HCT116 (cell line): ENCODE results near the gene CCDC138. TPM values are rescaled to one million over a fixed set of nuclear protein-coding genes. Genes with fewer than 3 reads are reported as not detected.

Source experiments
- ATAC-seq: fragments of 200-7000 bp; cut with Tn5 transposase; 2 replicates; pipeline ENCODE4 v1.9.1; 2020; ENCODE audit warnings: mild to moderate bottlenecking, moderate library complexity
- BruUV-seq: library from RNA; stranded (reverse); fragments of 400-500 nt; replicated peaks from 2 replicates; lab custom pipeline; 2021; lab: Mats Ljungman, UMichigan
- CTCF ChIA-PET: fragments of 300-600 bp; sonication (Branson Sonifier 250); formaldehyde crosslinking; loops from one replicate; lab custom pipeline; 2021; ENCODE audit warnings: antibody characterized with exemption; lab: Charles Lee
- POLR2A ChIA-PET: fragments of 300-600, 350-600 bp; sonication (Branson Sonifier 250); formaldehyde crosslinking; loops from one replicate; lab custom pipeline; 2021; ENCODE audit warnings: antibody characterized with exemption; lab: Charles Lee
- RAD21 ChIA-PET, 2 experiments: fragments of 300-600 bp; sonication (Branson Sonifier 250); formaldehyde crosslinking; loops; one replicate each; lab custom pipeline; 2023; ENCODE audit warnings: low total read pairs in 2 of 2; ENCODE audit not compliant: uncharacterized antibody in 2 of 2, unreplicated experiment in 2 of 2, low non-redundant PET in 1 of 2; lab: Charles Lee
- DNase-seq: peaks from one replicate; pipeline ENCODE4 v3.0.0-alpha.2; 2010; ENCODE audit warnings: low read depth, low spot score
- H2AFZ ChIP-seq: fragments of 200-600 bp; shearing (Covaris generic), sonication (generic); 2 replicates; pipeline ENCODE4 v1.6.1; 2017; ENCODE audit warnings: low read depth, mixed run types, mixed read lengths, antibody characterized with exemption, low read length; ENCODE audit not compliant: poor library complexity, severe bottlenecking
- H3K27ac ChIP-seq: 2 replicates; pipeline ENCODE4 v1.5.1; 2012; ENCODE audit warnings: low read depth, low read length
- H3K27me3 ChIP-seq: fragments of 200-600 bp; sonication (generic); 2 replicates; pipeline ENCODE4 v1.6.1; 2016; ENCODE audit warnings: mixed run types, low read length, mixed read lengths; ENCODE audit not compliant: insufficient read depth
- H3K36me3 ChIP-seq, 2 experiments: fragments of 200-500 bp in 1 of 2; fragments of 200-600 bp in 1 of 2; sonication (Bioruptor generic) in 1 of 2; sonication (generic) in 1 of 2; 2 replicates each; pipeline versions ENCODE4 v1.5.1 to v1.6.1; 2014 to 2016; ENCODE audit warnings: low read length in 2 of 2, inconsistent platforms in 1 of 2, mixed read lengths in 1 of 2, mixed run types in 1 of 2; ENCODE audit not compliant: insufficient read depth in 2 of 2, control insufficient read depth in 1 of 2
- H3K4me1 ChIP-seq, 2 experiments: fragments of 200-600 bp in 1 of 2; sonication (generic) in 1 of 2; 2 replicates each; pipeline versions ENCODE4 v1.5.1 to v1.6.1; 2012 to 2017; ENCODE audit warnings: low read length in 2 of 2, inconsistent platforms in 1 of 2, mild to moderate bottlenecking in 1 of 2, mixed read lengths in 1 of 2, mixed run types in 1 of 2, moderate library complexity in 1 of 2; ENCODE audit not compliant: insufficient read depth in 2 of 2, control insufficient read depth in 1 of 2
- H3K4me2 ChIP-seq: fragments of 200-600 bp; sonication (generic); 2 replicates; pipeline ENCODE4 v1.6.1; 2017; ENCODE audit warnings: mixed run types, low read length, mixed read lengths
- H3K4me3 ChIP-seq, 2 experiments: fragments of 200-600 bp in 1 of 2; sonication (generic) in 1 of 2; replicated peaks in 1 of 2; 2 replicates each; pipeline ENCODE4 v1.5.1; 2011 to 2016; ENCODE audit warnings: low read length in 2 of 2, control low read depth in 1 of 2, low read depth in 1 of 2, mild to moderate bottlenecking in 1 of 2, mixed read lengths in 1 of 2, mixed run types in 1 of 2
- H3K79me2 ChIP-seq: fragments of 200-600 bp; sonication (generic); 2 replicates; pipeline ENCODE4 v1.6.1; 2017; ENCODE audit warnings: mild to moderate bottlenecking, mixed run types, low read length, moderate library complexity, mixed read lengths; ENCODE audit not compliant: insufficient read depth
- H3K9ac ChIP-seq: fragments of 200-600 bp; sonication (generic); 2 replicates; pipeline ENCODE4 v1.6.1; 2016; ENCODE audit warnings: low read length, mixed read lengths
- H3K9me2 ChIP-seq: fragments of 200-600 bp; sonication (generic), shearing (Covaris generic); 2 replicates; pipeline ENCODE4 v1.6.1; 2017; ENCODE audit warnings: mixed run types, mild to moderate bottlenecking, moderate library complexity; ENCODE audit not compliant: insufficient read depth
- H3K9me3 ChIP-seq, 2 experiments: fragments of 200-500 bp in 1 of 2; fragments of 200-600 bp in 1 of 2; sonication (Bioruptor generic) in 1 of 2; sonication (generic) in 1 of 2; 2 replicates each; pipeline ENCODE4 v1.6.1; 2014 to 2017; ENCODE audit warnings: low read length in 2 of 2, mixed read lengths in 2 of 2, inconsistent platforms in 1 of 2, low read depth in 1 of 2, mild to moderate bottlenecking in 1 of 2, mixed run types in 1 of 2, moderate library complexity in 1 of 2; ENCODE audit not compliant: control insufficient read depth in 1 of 2, insufficient read depth in 1 of 2
- H4K20me1 ChIP-seq: fragments of 200-600 bp; sonication (generic), shearing (Covaris generic); 2 replicates; pipeline ENCODE4 v1.6.1; 2017; ENCODE audit warnings: mixed run types, mild to moderate bottlenecking, moderate library complexity; ENCODE audit not compliant: insufficient read depth
- ATF3 ChIP-seq: IDR thresholded peaks from 2 replicates; pipeline ENCODE4 v1.6.1; 2012
- CEBPB ChIP-seq: IDR thresholded peaks from 2 replicates; pipeline ENCODE4 v1.6.1; 2012; ENCODE audit warnings: low read depth
- CTCF ChIP-seq, 3 experiments: fragments of 200-600 bp in 1 of 3; sonication (generic) in 1 of 3; IDR thresholded peaks in 2 of 3; conservative IDR thresholded peaks in 1 of 3; 2 replicates each; pipeline ENCODE4 v1.5.1; 2012 to 2017; ENCODE audit warnings: low read depth in 2 of 3, low read length in 2 of 3, antibody characterized with exemption in 1 of 3, borderline replicate concordance in 1 of 3, control low read depth in 1 of 3, mild to moderate bottlenecking in 1 of 3, mixed read lengths in 1 of 3, mixed run types in 1 of 3, moderate library complexity in 1 of 3; ENCODE audit not compliant: insufficient read depth in 1 of 3
- EGR1 ChIP-seq: IDR thresholded peaks from 2 replicates; pipeline ENCODE4 v1.6.1; 2012; ENCODE audit warnings: low read depth
- EZH2 ChIP-seq: fragments of 200-600 bp; sonication (generic); IDR thresholded peaks from 2 replicates; pipeline ENCODE4 v1.6.1; 2017; ENCODE audit warnings: antibody characterized with exemption, mixed run types
- EZH2phosphoT487 ChIP-seq: fragments of 200-600 bp; IDR thresholded peaks from 2 replicates; pipeline ENCODE4 v1.6.1; 2018; ENCODE audit warnings: antibody characterized with exemption, borderline replicate concordance
- FOSL1 ChIP-seq: IDR thresholded peaks from 2 replicates; pipeline ENCODE4 v1.6.1; 2012; ENCODE audit warnings: low read depth
- MAX ChIP-seq: IDR thresholded peaks from 2 replicates; pipeline ENCODE4 v1.6.1; 2012
- POLR2A ChIP-seq: IDR thresholded peaks from 2 replicates; pipeline ENCODE4 v1.7.0; 2011; ENCODE audit warnings: borderline replicate concordance; ENCODE audit not compliant: insufficient read depth, insufficient read length; ENCODE audit errors: extremely low read depth
- POLR2AphosphoS5 ChIP-seq: IDR thresholded peaks from 2 replicates; pipeline ENCODE4 v1.6.1; 2011; ENCODE audit warnings: mild to moderate bottlenecking, low read depth, low read length, moderate library complexity
- SP1 ChIP-seq: IDR thresholded peaks from 2 replicates; pipeline ENCODE4 v1.6.1; 2012; ENCODE audit warnings: low read depth
- TCF7L2 ChIP-seq: IDR thresholded peaks from 2 replicates; pipeline ENCODE4 v1.7.0; 2011; ENCODE audit warnings: borderline replicate concordance, inconsistent platforms; ENCODE audit not compliant: insufficient read depth, insufficient read length; ENCODE audit errors: extremely low read depth
- ZFX ChIP-seq: fragments of 450-650 bp; IDR thresholded peaks from 2 replicates; pipeline ENCODE4 v1.6.1; 2017
- ZNF274 ChIP-seq: fragments of 200-500 bp; sonication (Bioruptor generic); IDR thresholded peaks from 2 replicates; pipeline ENCODE4 v1.6.1; 2014; ENCODE audit warnings: mild to moderate bottlenecking, low read depth, low read length, inconsistent platforms
- intact Hi-C: fragments of 100-400 bp; cut with micrococcal nuclease; formaldehyde crosslinking; loops from 2 replicates; pipeline ENCODE4 v1.10.0; 2022
- total RNA-seq: library from RNA; stranded (reverse); gene quantifications from one replicate; pipeline ENCODE4 v1.2.1, GENCODE V29; 2021; ENCODE audit not compliant: unreplicated experiment

Gene CCDC138
- total RNA-seq, 1 experiment from 2014 or later: 13.4 TPM

- Histone ChIP-seq H3K4me2 (no peak overlapping the region), H3K9ac (no peak overlapping the region), H3K9me3 (no peaks in the 10 kb centered on the region), H3K36me3 (0 out of 4 replicates have a peak, but pooled peaks cover 0 to 3% of the 10 kb centered on the region in 2 experiments), H3K4me3 (no peak overlapping the region), H3K27me3 (no peaks in the 10 kb centered on the region), H3K27ac (no peak overlapping the region), H3K9me2 (no peaks in the 10 kb centered on the region), H3K4me1 (no peaks in the 10 kb centered on the region), H4K20me1 (no peaks in the 10 kb centered on the region), H3K79me2 (no peaks in the 10 kb centered on the region), H2AFZ (no peak overlapping the region)
- no TSS peak for BruUV-seq
- POLR2A ChIA-PET: no interaction called here
- ATAC-seq (no peak), DNase-seq (no peak)
- TF ChIP-seq CEBPB: no peak
- TF ChIP-seq ATF3: no peak
- no peak for TF ChIP-seq EGR1
- no peak for TF ChIP-seq EZH2phosphoT487
- TF ChIP-seq POLR2AphosphoS5: no peak
- TF ChIP-seq CTCF (IDR thresholded peaks at IDR 0.05 in 2 of 3, conservative IDR thresholded peaks at IDR 0.05 in 1 of 3; ENCODE audit: borderline replicate concordance in 1 of 3, insufficient read depth in 1 of 3, low read depth in 2 of 3, low read length in 2 of 3): no peak
- no peak for TF ChIP-seq POLR2A
- no peak for TF ChIP-seq MAX
- no peak for TF ChIP-seq ZNF274
- TF ChIP-seq EZH2: no peak
- TF ChIP-seq ZFX: no peak
- no peak for TF ChIP-seq FOSL1
- no peak for TF ChIP-seq TCF7L2
- no peak for TF ChIP-seq SP1
- CTCF ChIA-PET: no interaction called here
- intact Hi-C loops: no loop called here
- RAD21 ChIA-PET: no interaction called here
Observed at GRCh38 chr2:108825736-108826135, 39.2 kb downstream of the CCDC138 start.
